ENCODE measurements around the gene ZNF2. TPM values are rescaled to one million over a fixed set of nuclear protein-coding genes. Genes with fewer than 3 reads are reported as not detected.

ZNF2 gene
- total and polyA plus RNA-seq, 2 of the 13 experiments (the other 11 are each of a cell fraction or from before 2014, with no cell fraction given), result 4.3 to 6.1 TPM

GRCh38 chr2:95165371-95166064 is at the start of gene ZNF2 (continued):
- TF ChIP-seq PHF5A (CRISPR knock-in tag; IDR thresholded peaks at IDR 0.05; ENCODE audit: low read depth, unreplicated experiment) (no peak), RXRB (CRISPR knock-in tag; IDR thresholded peaks at IDR 0.05; ENCODE audit: borderline replicate concordance) (peak; percentile 29; the same call in 1 of the 2 replicates), ZNF550 (CRISPR knock-in tag; IDR thresholded peaks at IDR 0.05; ENCODE audit: borderline replicate concordance) (peak; percentile 73; the same call in 1 of the 2 replicates), SIX4 (CRISPR knock-in tag; IDR thresholded peaks at IDR 0.05) (peak; percentile 39; the same call in 1 of the 2 replicates), ZNF207 (IDR thresholded peaks at IDR 0.05; ENCODE audit: borderline replicate concordance) (no peak), STAG1 (CRISPR knock-in tag; IDR thresholded peaks at IDR 0.05) (no peak), HOXA5 (CRISPR knock-in tag; IDR thresholded peaks at IDR 0.05) (peak; percentile 51; the same call in 1 of the 2 replicates), MAFK (conservative IDR thresholded peaks at IDR 0.05 in 1 of 2, IDR thresholded peaks at IDR 0.05 in 1 of 2; ENCODE audit: low read length in 2 of 2) (no peak), ZMYM2 (CRISPR knock-in tag; IDR thresholded peaks at IDR 0.05) (no peak), HMG20A (CRISPR knock-in tag; IDR thresholded peaks at IDR 0.05; ENCODE audit: borderline replicate concordance) (no peak), KMT2B (CRISPR knock-in tag; IDR thresholded peaks at IDR 0.05) (peak; percentile 96), ZBTB38 (CRISPR knock-in tag; IDR thresholded peaks at IDR 0.05) (peak; percentile 76), KDM6A (CRISPR knock-in tag; IDR thresholded peaks at IDR 0.05; ENCODE audit: low read depth) (no peak), TOPORS (CRISPR knock-in tag; IDR thresholded peaks at IDR 0.05) (peak; percentile 85), ZFX (CRISPR knock-in tag; IDR thresholded peaks at IDR 0.05; ENCODE audit: low read depth) (peak; percentile 89), ZFP37 (CRISPR knock-in tag; IDR thresholded peaks at IDR 0.05; ENCODE audit: borderline replicate concordance) (peak; percentile 91; the same call in 1 of the 2 replicates), ZNF253 (CRISPR knock-in tag; IDR thresholded peaks at IDR 0.05; ENCODE audit: borderline replicate concordance) (no peak), ZNF598 (CRISPR knock-in tag; IDR thresholded peaks at IDR 0.05; ENCODE audit: borderline replicate concordance) (peak; percentile 67; the same call in 1 of the 2 replicates), ZNF441 (CRISPR knock-in tag; IDR thresholded peaks at IDR 0.05; ENCODE audit: borderline replicate concordance) (peak; percentile 88), SRF (IDR thresholded peaks at IDR 0.05; ENCODE audit: low read depth, low read length) (peak; percentile 75), POLR2AphosphoS2 (IDR thresholded peaks at IDR 0.05; ENCODE audit: low read depth, low read length) (peak; percentile 91; the same call in 1 of the 2 replicates), MLLT10 (CRISPR knock-in tag; IDR thresholded peaks at IDR 0.05) (no peak), ZNF567 (CRISPR knock-in tag; IDR thresholded peaks at IDR 0.05; ENCODE audit: borderline replicate concordance) (peak; percentile 88), ZBTB8A (CRISPR knock-in tag; IDR thresholded peaks at IDR 0.05; ENCODE audit: borderline replicate concordance, low read depth) (no peak), HNRNPUL1 (IDR thresholded peaks at IDR 0.05; ENCODE audit: low read depth, low read length) (no peak), SYNCRIP (IDR thresholded peaks at IDR 0.05; ENCODE audit: insufficient read depth, low read depth, low read length) (no peak), NR0B2 (CRISPR knock-in tag; IDR thresholded peaks at IDR 0.05) (no peak), RAD21 (CRISPR knock-in tag; IDR thresholded peaks at IDR 0.05) (peak; percentile 54; the same call in 1 of the 2 replicates), PCBP1 (IDR thresholded peaks at IDR 0.05; ENCODE audit: borderline replicate concordance, low read depth, low read length) (peak; percentile 89; the same call in 1 of the 2 replicates), ZNF234 (CRISPR knock-in tag; conservative IDR thresholded peaks at IDR 0.05) (no peak), SMYD3 (CRISPR knock-in tag; IDR thresholded peaks at IDR 0.05) (peak; percentile 72; the same call in 1 of the 2 replicates), MIER3 (CRISPR knock-in tag; IDR thresholded peaks at IDR 0.05; ENCODE audit: borderline replicate concordance) (peak; percentile 83)

All from HepG2 (cell line).